Stimulated activated CD8-positive, alpha-beta memory T cell treated with anti-CD3 and anti-CD28 coated beads, Interleukin-7, amount 100 ng/mL, for 48 hours (primary cell): ENCODE data around the gene TYMP.

ENCODE experiments used
- DNase-seq, 2 donors: peaks; one replicate each; pipeline ENCODE4 v3.0.0-alpha.2; 2020; ENCODE audit warnings: low read depth in 1 of 2; ENCODE audit errors: extremely low read depth in 1 of 2

Gene TYMP

GRCh38 chr22:50506611-50507420 lies 23.0 kb downstream of the TYMP start:
- no peak for DNase-seq

- DNase-seq: no peak
Observed at GRCh38 chr22:50505776-50506610, 23.8 kb downstream of the TYMP start.

- no peak for DNase-seq
Observed at GRCh38 chr22:50505276-50505775, 24.5 kb downstream of the TYMP start.

- no peak for DNase-seq
Observed at GRCh38 chr22:50504369-50505211, 25.2 kb downstream of the TYMP start.

- DNase-seq: no peak
Observed at GRCh38 chr22:50503475-50504145, 26.2 kb downstream of the TYMP start.

- no peak for DNase-seq
Observed at GRCh38 chr22:50502628-50503474, 27.0 kb downstream of the TYMP start.

GRCh38 chr22:50502096-50502495 lies 27.7 kb downstream of the TYMP start:
- DNase-seq: no peak

- DNase-seq: no peak
Observed at GRCh38 chr22:50500452-50500851, 29.4 kb downstream of the TYMP start.

GRCh38 chr22:50498322-50498890 lies 31.4 kb downstream of the TYMP start:
- peak in 1 of 2 donors; percentile 56 for DNase-seq

- no peak for DNase-seq
Observed at GRCh38 chr22:50497093-50497492, 32.7 kb downstream of the TYMP start.

- DNase-seq: no peak
Observed at GRCh38 chr22:50490531-50491308, 39.1 kb downstream of the TYMP start.

- no peak for DNase-seq
Observed at GRCh38 chr22:50489363-50490243, 40.2 kb downstream of the TYMP start.

GRCh38 chr22:50488886-50489285 lies 40.9 kb downstream of the TYMP start:
- DNase-seq: no peak

- DNase-seq: no peak
Observed at GRCh38 chr22:50488006-50488677, 41.7 kb downstream of the TYMP start.

- no peak for DNase-seq
Observed at GRCh38 chr22:50487290-50488005, 42.4 kb downstream of the TYMP start.
